Measurements from ENCODE around the gene FLOT2.

DNA sequence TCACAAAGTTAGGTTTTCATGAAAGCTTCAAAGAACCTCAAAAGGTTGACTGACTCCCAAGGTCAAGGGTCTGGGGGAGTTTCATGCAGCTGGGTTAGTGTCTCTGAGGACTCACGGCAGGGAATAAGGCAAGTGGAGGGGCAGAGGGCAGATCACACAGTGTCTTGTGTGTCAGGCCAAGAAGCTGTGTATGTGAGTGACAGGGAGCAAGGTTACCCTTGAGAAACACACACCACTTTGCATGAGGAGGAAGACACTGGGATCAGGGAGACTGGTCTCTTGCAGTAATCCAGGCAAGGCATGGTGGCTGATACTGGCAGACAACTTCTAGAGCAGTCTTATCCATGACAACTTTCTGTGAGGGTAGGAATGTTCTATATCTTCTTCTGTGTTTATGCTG lies 6.3 kb downstream of the FLOT2 start:
- TF ChIP-seq, protein P1, sequence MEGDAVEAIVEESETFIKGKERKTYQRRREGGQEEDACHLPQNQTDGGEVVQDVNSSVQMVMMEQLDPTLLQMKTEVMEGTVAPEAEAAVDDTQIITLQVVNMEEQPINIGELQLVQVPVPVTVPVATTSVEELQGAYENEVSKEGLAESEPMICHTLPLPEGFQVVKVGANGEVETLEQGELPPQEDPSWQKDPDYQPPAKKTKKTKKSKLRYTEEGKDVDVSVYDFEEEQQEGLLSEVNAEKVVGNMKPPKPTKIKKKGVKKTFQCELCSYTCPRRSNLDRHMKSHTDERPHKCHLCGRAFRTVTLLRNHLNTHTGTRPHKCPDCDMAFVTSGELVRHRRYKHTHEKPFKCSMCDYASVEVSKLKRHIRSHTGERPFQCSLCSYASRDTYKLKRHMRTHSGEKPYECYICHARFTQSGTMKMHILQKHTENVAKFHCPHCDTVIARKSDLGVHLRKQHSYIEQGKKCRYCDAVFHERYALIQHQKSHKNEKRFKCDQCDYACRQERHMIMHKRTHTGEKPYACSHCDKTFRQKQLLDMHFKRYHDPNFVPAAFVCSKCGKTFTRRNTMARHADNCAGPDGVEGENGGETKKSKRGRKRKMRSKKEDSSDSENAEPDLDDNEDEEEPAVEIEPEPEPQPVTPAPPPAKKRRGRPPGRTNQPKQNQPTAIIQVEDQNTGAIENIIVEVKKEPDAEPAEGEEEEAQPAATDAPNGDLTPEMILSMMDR (IDR thresholded peaks at IDR 0.05 in 2 of 3, conservative IDR thresholded peaks at IDR 0.05 in 1 of 3; ENCODE audit: borderline replicate concordance in 1 of 3, insufficient read depth in 1 of 3, low read depth in 2 of 3, low read length in 2 of 3), result no peak
- no peak for TF ChIP-seq SP1 (IDR thresholded peaks at IDR 0.05; ENCODE audit: low read depth)
- TF ChIP-seq TCF7L2 (IDR thresholded peaks at IDR 0.05; ENCODE audit: borderline replicate concordance, extremely low read depth, insufficient read depth, insufficient read length), result no peak
- no peak for TF ChIP-seq EZH2 (IDR thresholded peaks at IDR 0.05)
- TF ChIP-seq EZH2phosphoT487 (IDR thresholded peaks at IDR 0.05; ENCODE audit: borderline replicate concordance), result no peak
- TF ChIP-seq POLR2A (IDR thresholded peaks at IDR 0.05; ENCODE audit: borderline replicate concordance, extremely low read depth, insufficient read depth, insufficient read length), result no peak

Data from HCT116 (cell line).